ENCODE results near the gene MEGF6. TPM values are rescaled to one million over a fixed set of nuclear protein-coding genes. Genes with fewer than 3 reads are reported as not detected.

The MEGF6 gene
- polyA plus RNA-seq, 1 donor (not counting 4 experiments of a cell fraction or from before 2014, with no cell fraction given): 0.24 TPM

DNA sequence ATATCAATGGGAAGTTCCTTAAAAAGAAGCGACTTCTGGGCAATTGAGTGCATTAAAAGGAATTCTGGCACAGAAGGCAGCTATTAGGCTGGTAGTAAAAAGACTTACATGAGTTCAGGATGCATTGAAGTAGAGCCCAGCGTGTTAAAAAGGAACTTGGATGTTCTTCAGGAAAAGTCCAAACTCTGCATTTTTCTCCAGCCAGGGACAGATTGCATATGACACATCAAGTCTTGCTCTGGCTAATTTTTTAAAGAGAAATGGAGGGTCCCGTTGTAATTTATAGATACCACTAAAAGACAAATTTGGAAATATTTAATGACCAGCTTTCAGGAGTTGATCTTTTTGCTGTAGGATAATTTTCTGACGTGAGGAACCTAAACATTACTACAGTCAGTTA, 14.7 kb upstream of the MEGF6 start:
- Histone ChIP-seq H3K79me2 (ENCODE audit: control insufficient read depth, insufficient read depth, low read length) (no peaks in the 10 kb centered on the region), H2AFZ (ENCODE audit: control insufficient read depth, low read length) (no peak overlapping the region), H3K27me3 (ENCODE audit: control insufficient read depth, extremely low read depth, insufficient read depth, low read length) (no peaks in the 10 kb centered on the region), H3K4me1 (ENCODE audit: control insufficient read depth, extremely low read depth, insufficient read depth, low read length) (peaks cover 16% of the 10 kb centered on the region), H4K20me1 (ENCODE audit: control insufficient read depth, extremely low read depth, insufficient read depth, low read length) (no peaks in the 10 kb centered on the region), H3K9me3 (ENCODE audit: control insufficient read depth, low read depth, low read length) (no peaks in the 10 kb centered on the region), H3K9ac (ENCODE audit: control insufficient read depth, extremely low read depth, insufficient read depth, low read length) (no peak overlapping the region), H3K27ac (ENCODE audit: control insufficient read depth, insufficient read depth, low read length) (no peak overlapping the region), H3K9me1 (ENCODE audit: control insufficient read depth, extremely low read depth, insufficient read depth, low read length) (no peaks in the 10 kb centered on the region), H3K36me3 (ENCODE audit: control insufficient read depth in 2 of 2, extremely low read depth in 1 of 2, insufficient read depth in 2 of 2, low read length in 2 of 2) (peaks cover 9 to 11% of the 10 kb centered on the region in 2 experiments), H3K4me3 (ENCODE audit: control insufficient read depth in 2 of 3, extremely low read depth in 1 of 3, insufficient read depth in 2 of 3, low read depth in 1 of 3, low read length in 3 of 3) (peak overlapping the region in 2 of 3 experiments; percentile 76 to 98), H3K4me2 (ENCODE audit: control insufficient read depth, extremely low read depth, insufficient read depth, low read depth, low read length) (peak overlapping the region; percentile 85)
- TF ChIP-seq, protein P1, sequence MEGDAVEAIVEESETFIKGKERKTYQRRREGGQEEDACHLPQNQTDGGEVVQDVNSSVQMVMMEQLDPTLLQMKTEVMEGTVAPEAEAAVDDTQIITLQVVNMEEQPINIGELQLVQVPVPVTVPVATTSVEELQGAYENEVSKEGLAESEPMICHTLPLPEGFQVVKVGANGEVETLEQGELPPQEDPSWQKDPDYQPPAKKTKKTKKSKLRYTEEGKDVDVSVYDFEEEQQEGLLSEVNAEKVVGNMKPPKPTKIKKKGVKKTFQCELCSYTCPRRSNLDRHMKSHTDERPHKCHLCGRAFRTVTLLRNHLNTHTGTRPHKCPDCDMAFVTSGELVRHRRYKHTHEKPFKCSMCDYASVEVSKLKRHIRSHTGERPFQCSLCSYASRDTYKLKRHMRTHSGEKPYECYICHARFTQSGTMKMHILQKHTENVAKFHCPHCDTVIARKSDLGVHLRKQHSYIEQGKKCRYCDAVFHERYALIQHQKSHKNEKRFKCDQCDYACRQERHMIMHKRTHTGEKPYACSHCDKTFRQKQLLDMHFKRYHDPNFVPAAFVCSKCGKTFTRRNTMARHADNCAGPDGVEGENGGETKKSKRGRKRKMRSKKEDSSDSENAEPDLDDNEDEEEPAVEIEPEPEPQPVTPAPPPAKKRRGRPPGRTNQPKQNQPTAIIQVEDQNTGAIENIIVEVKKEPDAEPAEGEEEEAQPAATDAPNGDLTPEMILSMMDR (optimal IDR thresholded peaks at IDR 0.05 in 1 of 3, IDR thresholded peaks at IDR 0.05 in 1 of 3, conservative IDR thresholded peaks at IDR 0.05 in 1 of 3; ENCODE audit: extremely low read depth in 1 of 3, insufficient read depth in 2 of 3, low read length in 3 of 3): no peak
- no peak for TF ChIP-seq EZH2 (IDR thresholded peaks at IDR 0.05; ENCODE audit: low read length)
- no peak for FAIRE-seq
- no peak for DNase-seq (ENCODE audit: low read depth, low spot score)
- dilution Hi-C loops (cut with MboI; ENCODE audit: extremely low pct_ligation_motif_present, low sequenced_read_pairs): loop anchor here (25.0 kb wide), 1 partner anchor 89 kb away; no protein-coding TSS in a partner anchor

DNA sequence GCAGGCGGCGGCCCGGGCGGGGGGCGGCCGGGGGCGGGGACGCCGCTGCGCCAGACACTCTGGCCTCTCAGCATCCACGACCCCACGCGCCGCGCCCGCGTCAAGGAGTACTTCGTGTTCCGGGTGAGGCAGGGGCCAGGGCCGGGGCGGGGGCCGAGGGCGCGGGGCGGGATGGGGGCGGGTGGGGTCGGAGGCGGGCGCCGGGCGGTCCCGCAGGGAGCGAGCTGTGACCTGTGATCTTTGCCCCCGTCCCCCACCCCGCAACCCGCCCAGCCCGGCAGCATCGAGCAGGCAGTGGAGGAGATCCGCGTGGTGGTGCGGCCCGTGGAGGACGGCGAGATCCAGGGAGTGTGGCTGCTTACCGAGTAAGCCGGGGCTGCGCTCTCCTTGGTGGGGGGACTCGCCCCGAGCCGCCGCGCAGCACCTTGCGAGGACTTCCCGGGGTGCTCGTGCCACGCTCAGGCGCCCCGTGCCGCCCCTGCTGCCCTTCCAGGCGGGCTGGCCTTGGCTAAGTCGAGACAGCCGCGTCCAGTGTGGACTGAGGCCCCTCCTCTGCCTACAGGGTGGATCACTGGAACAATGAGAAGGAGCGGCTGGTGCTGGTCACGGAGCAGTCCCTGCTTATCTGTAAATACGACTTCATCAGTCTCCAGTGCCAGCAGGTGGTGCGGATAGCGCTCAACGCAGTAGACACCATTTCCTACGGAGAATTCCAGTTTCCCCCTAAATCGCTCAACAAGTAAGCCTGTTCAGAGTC, 14.0 kb upstream of the MEGF6 start:
- H3K27ac ChIP-seq (ENCODE audit: control insufficient read depth, insufficient read depth, low read length): no peak overlapping the region
- H3K9ac ChIP-seq (ENCODE audit: control insufficient read depth, extremely low read depth, insufficient read depth, low read length): peak overlapping the region; percentile 68
- H3K9me1 ChIP-seq (ENCODE audit: control insufficient read depth, extremely low read depth, insufficient read depth, low read length): no peaks in the 10 kb centered on the region
- no peaks in the 10 kb centered on the region for H3K27me3 ChIP-seq (ENCODE audit: control insufficient read depth, extremely low read depth, insufficient read depth, low read length)
- H2AFZ ChIP-seq (ENCODE audit: control insufficient read depth, low read length): peak overlapping the region; percentile 33
- dilution Hi-C loops (cut with MboI; ENCODE audit: extremely low pct_ligation_motif_present, low sequenced_read_pairs): loop anchor here (25.0 kb wide), 1 partner anchor 88 kb away; no protein-coding TSS in a partner anchor
- peaks cover 16% of the 10 kb centered on the region for H3K4me1 ChIP-seq (ENCODE audit: control insufficient read depth, extremely low read depth, insufficient read depth, low read length)
- no peaks in the 10 kb centered on the region for H3K79me2 ChIP-seq (ENCODE audit: control insufficient read depth, insufficient read depth, low read length)
- FAIRE-seq (no peak), DNase-seq (ENCODE audit: low read depth, low spot score) (no peak)
- H3K36me3 ChIP-seq (ENCODE audit: control insufficient read depth in 2 of 2, extremely low read depth in 1 of 2, insufficient read depth in 2 of 2, low read length in 2 of 2): peaks cover 9 to 10% of the 10 kb centered on the region in 2 experiments
- H3K4me3 ChIP-seq (ENCODE audit: control insufficient read depth in 2 of 3, extremely low read depth in 1 of 3, insufficient read depth in 2 of 3, low read depth in 1 of 3, low read length in 3 of 3): peak overlapping the region; percentile 71 to 98 (median 92)
- peak overlapping the region; percentile 85 for H3K4me2 ChIP-seq (ENCODE audit: control insufficient read depth, extremely low read depth, insufficient read depth, low read depth, low read length)
- no peaks in the 10 kb centered on the region for H3K9me3 ChIP-seq (ENCODE audit: control insufficient read depth, low read depth, low read length)
- H4K20me1 ChIP-seq (ENCODE audit: control insufficient read depth, extremely low read depth, insufficient read depth, low read length): no peaks in the 10 kb centered on the region
- TF ChIP-seq EZH2 (IDR thresholded peaks at IDR 0.05; ENCODE audit: low read length): no peak
- TF ChIP-seq, protein P1 (optimal IDR thresholded peaks at IDR 0.05 in 1 of 3, IDR thresholded peaks at IDR 0.05 in 1 of 3, conservative IDR thresholded peaks at IDR 0.05 in 1 of 3; ENCODE audit: extremely low read depth in 1 of 3, insufficient read depth in 2 of 3, low read length in 3 of 3): peak in 1 of 3 experiments; percentile 26
